ENCODE data around the gene PCDH8.

PCDH8 gene

GRCh38 chr13:52848455-52849195 is at the start of gene PCDH8:
Gene PCDH8, minus strand, starts transcription at chr13:52848640. Its CDS starts 204 bp downstream, at chr13:52848436.
- peaks cover 63% of the 10 kb centered on the region for H3K27me3 ChIP-seq (replicated peaks)
- no peak for DNase-seq
- no peak within 1 kb of the TSS for H3K27ac ChIP-seq
- H3K4me3 ChIP-seq (ENCODE audit: low read depth, low read length): no peak within 1 kb of the TSS
- in situ Hi-C loops (cut with HindIII; ENCODE audit: low pct_ligation_motif_present, low sequenced_read_pairs): no loop called here
- H3K36me3 ChIP-seq (replicated peaks): no peaks in the 10 kb centered on the region
- no peak for TF ChIP-seq CTCF (IDR thresholded peaks at IDR 0.05; ENCODE audit: low read depth, low read length, missing control alignments)

GRCh38 chr13:52896827-52897659 is 48.6 kb upstream of the PCDH8 start:
- Histone ChIP-seq H3K36me3 (replicated peaks) (no peaks in the 10 kb centered on the region), H3K27ac (no peak overlapping the region), H3K27me3 (replicated peaks) (no peaks in the 10 kb centered on the region), H3K4me3 (ENCODE audit: low read depth, low read length) (no peak overlapping the region)
- in situ Hi-C loops (cut with HindIII; ENCODE audit: low pct_ligation_motif_present, low sequenced_read_pairs): no loop called here
- DNase-seq: no peak
- TF ChIP-seq CTCF (IDR thresholded peaks at IDR 0.05; ENCODE audit: low read depth, low read length, missing control alignments): peak; percentile 12

GRCh38 chr13:52894413-52894812 is 46.0 kb upstream of the PCDH8 start:
- no peak overlapping the region for H3K27ac ChIP-seq
- no peaks in the 10 kb centered on the region for H3K27me3 ChIP-seq (replicated peaks)
- no peak for TF ChIP-seq CTCF (IDR thresholded peaks at IDR 0.05; ENCODE audit: low read depth, low read length, missing control alignments)
- no peak overlapping the region for H3K4me3 ChIP-seq (ENCODE audit: low read depth, low read length)
- in situ Hi-C loops (cut with HindIII; ENCODE audit: low pct_ligation_motif_present, low sequenced_read_pairs): no loop called here
- H3K36me3 ChIP-seq (replicated peaks): no peaks in the 10 kb centered on the region
- DNase-seq: no peak

GRCh38 chr13:52892925-52893324 is 44.5 kb upstream of the PCDH8 start:
- no peaks in the 10 kb centered on the region for H3K36me3 ChIP-seq (replicated peaks)
- no peak overlapping the region for H3K4me3 ChIP-seq (ENCODE audit: low read depth, low read length)
- in situ Hi-C loops (cut with HindIII; ENCODE audit: low pct_ligation_motif_present, low sequenced_read_pairs): no loop called here
- H3K27ac ChIP-seq: no peak overlapping the region
- DNase-seq: no peak
- no peaks in the 10 kb centered on the region for H3K27me3 ChIP-seq (replicated peaks)
- TF ChIP-seq CTCF (IDR thresholded peaks at IDR 0.05; ENCODE audit: low read depth, low read length, missing control alignments): no peak

- Histone ChIP-seq H3K36me3 (replicated peaks) (no peaks in the 10 kb centered on the region), H3K27ac (no peak overlapping the region), H3K27me3 (replicated peaks) (no peaks in the 10 kb centered on the region), H3K4me3 (ENCODE audit: low read depth, low read length) (no peak overlapping the region)
- in situ Hi-C loops (cut with HindIII; ENCODE audit: low pct_ligation_motif_present, low sequenced_read_pairs): no loop called here
- TF ChIP-seq CTCF (IDR thresholded peaks at IDR 0.05; ENCODE audit: low read depth, low read length, missing control alignments): no peak
- DNase-seq: no peak
Measured at GRCh38 chr13:52891706-52892105, 43.3 kb upstream of the PCDH8 start.

Measured in brain microvascular endothelial cell (primary cell).